Ovary (tissue), 3 donors: ENCODE results near the gene C19orf67.

Experiments
- EP300 ChIP-seq: sonication (generic); formaldehyde crosslinking; IDR thresholded peaks from one replicate; pipeline ENCODE4 v1.6.1; 2017; ENCODE audit warnings: antibody characterized with exemption
- POLR2A ChIP-seq: fragments of 450-650 bp; IDR thresholded peaks from one replicate; pipeline ENCODE4 v1.6.1; 2017; ENCODE audit warnings: antibody characterized with exemption, mild to moderate bottlenecking, moderate library complexity
- TF ChIP-seq, protein P1 (sequence below), 3 donors: fragments of 450-650 bp in 2 of 3; fragments of 200-600 bp in 1 of 3; IDR thresholded peaks; one replicate each; pipeline versions ENCODE4 v1.5.1 to v1.8.0; 2016 to 2022; ENCODE audit warnings: antibody characterized with exemption in 3 of 3, mild to moderate bottlenecking in 1 of 3
- donor health status: DM: no; HTN: no; CAD: no.

DNA sequence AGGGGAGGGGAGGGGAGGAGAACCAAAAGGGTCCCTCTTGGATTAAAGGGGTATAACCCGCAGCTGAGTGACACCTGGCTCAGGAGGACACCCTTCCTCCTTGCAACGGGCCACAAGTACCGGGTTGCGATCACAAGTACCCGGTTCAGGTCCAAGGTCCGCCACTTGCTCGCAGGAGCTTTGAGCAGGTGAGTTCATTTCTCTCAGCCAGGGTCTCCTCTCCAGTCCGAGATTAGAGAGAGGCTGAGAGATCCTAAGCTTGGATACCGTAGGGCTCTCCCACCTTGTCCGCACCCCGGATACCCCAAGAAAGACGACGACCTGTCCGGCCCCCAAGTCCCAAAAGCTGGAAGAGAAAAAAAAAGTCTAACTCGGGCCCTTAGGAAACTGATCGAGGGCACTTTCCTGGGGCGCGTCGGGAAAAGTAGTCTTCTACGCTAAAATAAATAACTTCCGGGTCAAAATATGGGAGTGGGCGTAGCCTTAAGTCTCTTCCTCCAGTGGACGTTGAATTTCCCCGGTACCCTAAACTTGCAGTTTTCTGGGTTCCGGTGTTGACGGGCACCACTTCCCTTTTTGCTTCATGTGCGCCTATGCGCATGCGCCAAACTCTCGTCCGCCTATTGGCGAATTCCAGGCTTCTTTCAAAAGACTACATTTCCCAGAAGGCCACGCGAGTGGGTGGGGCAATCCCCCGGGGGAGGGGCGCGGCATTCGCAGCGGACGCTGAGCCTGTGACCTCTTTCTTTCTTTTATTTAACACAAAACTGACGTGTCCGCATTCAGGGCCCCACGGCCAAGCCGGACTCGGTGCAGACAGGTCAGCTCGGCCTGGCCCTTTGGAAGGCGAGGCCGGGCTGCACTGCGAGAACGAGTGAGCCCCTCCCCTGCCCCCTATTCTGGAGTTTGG lies 4.4 kb downstream of the C19orf67 start:
- TF ChIP-seq, protein P1, sequence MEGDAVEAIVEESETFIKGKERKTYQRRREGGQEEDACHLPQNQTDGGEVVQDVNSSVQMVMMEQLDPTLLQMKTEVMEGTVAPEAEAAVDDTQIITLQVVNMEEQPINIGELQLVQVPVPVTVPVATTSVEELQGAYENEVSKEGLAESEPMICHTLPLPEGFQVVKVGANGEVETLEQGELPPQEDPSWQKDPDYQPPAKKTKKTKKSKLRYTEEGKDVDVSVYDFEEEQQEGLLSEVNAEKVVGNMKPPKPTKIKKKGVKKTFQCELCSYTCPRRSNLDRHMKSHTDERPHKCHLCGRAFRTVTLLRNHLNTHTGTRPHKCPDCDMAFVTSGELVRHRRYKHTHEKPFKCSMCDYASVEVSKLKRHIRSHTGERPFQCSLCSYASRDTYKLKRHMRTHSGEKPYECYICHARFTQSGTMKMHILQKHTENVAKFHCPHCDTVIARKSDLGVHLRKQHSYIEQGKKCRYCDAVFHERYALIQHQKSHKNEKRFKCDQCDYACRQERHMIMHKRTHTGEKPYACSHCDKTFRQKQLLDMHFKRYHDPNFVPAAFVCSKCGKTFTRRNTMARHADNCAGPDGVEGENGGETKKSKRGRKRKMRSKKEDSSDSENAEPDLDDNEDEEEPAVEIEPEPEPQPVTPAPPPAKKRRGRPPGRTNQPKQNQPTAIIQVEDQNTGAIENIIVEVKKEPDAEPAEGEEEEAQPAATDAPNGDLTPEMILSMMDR (IDR thresholded peaks at IDR 0.05): no peak
- TF ChIP-seq POLR2A: peak; percentile 69
- TF ChIP-seq EP300: peak; percentile 64
